K562 (cell line): ENCODE results near the gene NFIL3. TPM values are rescaled to one million over a fixed set of nuclear protein-coding genes. Genes with fewer than 3 reads are reported as not detected.
A peak's percentile ranks its signal among the peaks of the same experiment; 100 is the strongest.

Experiments
- CXXC5 ChIP-seq: fragments of 250-450 bp; sonication (Bioruptor Pico); IDR thresholded peaks from 2 replicates; pipeline ENCODE4 v1.8.0; 2022; ENCODE audit warnings: inconsistent platforms, mild to moderate bottlenecking, moderate library complexity
- E2F3 ChIP-seq: fragments of 250-450 bp; sonication (Bioruptor Pico); IDR thresholded peaks from 2 replicates; pipeline ENCODE4 v1.4.0; 2020; ENCODE audit warnings: mild to moderate bottlenecking
- FOXM1 ChIP-seq, 2 experiments: fragments of 450-650 bp in 1 of 2; sonication (generic) in 1 of 2; formaldehyde crosslinking in 1 of 2; IDR thresholded peaks; 2 replicates each; pipeline versions ENCODE4 v1.6.1 to v1.9.0; 2017 to 2022; ENCODE audit warnings: low read depth in 2 of 2, mild to moderate bottlenecking in 2 of 2, missing genetic modification reagents in 1 of 2, moderate library complexity in 1 of 2
- MAFG ChIP-seq: fragments of 450-650 bp; conservative IDR thresholded peaks from 2 replicates; pipeline ENCODE4 v1.6.1; 2016; ENCODE audit warnings: missing genetic modification characterization, missing compliant biosample characterization
- MYC ChIP-seq, 2 experiments: fragments of 250-450 bp in 1 of 2; sonication (Bioruptor Pico) in 1 of 2; IDR thresholded peaks; 2 replicates each; pipeline versions ENCODE4 v1.5.1 to v1.6.1; 2012 to 2021; ENCODE audit warnings: low read depth in 2 of 2, borderline replicate concordance in 1 of 2, improper control_type of control experiment in 1 of 2, low read length in 1 of 2, mild to moderate bottlenecking in 1 of 2, moderate library complexity in 1 of 2
- MYNN ChIP-seq, 2 experiments: sonication (generic); formaldehyde crosslinking in 1 of 2; IDR thresholded peaks; 2 replicates each; pipeline versions ENCODE4 v1.5.0 to v1.6.1; 2016 to 2020; ENCODE audit warnings: antibody characterized with exemption in 1 of 2, missing genetic modification reagents in 1 of 2
- NBN ChIP-seq: fragments of 450-650 bp; IDR thresholded peaks from 2 replicates; pipeline ENCODE4 v1.6.1; 2016; ENCODE audit warnings: low read depth, mild to moderate bottlenecking
- PHF8 ChIP-seq: fragments of 200-600 bp; sonication (generic); IDR thresholded peaks from 2 replicates; pipeline ENCODE4 v1.6.1; 2012; ENCODE audit warnings: mixed run types, mild to moderate bottlenecking, inconsistent platforms, low read length, moderate library complexity, borderline replicate concordance
- POLR2AphosphoS5 ChIP-seq: IDR thresholded peaks from 2 replicates; pipeline ENCODE4 v1.6.1; 2011; ENCODE audit warnings: mild to moderate bottlenecking, low read depth, low read length, moderate library complexity; ENCODE audit not compliant: control insufficient read depth, insufficient read depth
- POLR2B ChIP-seq: fragments of 450-650 bp; IDR thresholded peaks from 2 replicates; pipeline ENCODE4 v1.6.1; 2018; ENCODE audit warnings: low read depth; ENCODE audit not compliant: partially characterized antibody
- RB1 ChIP-seq: fragments of 450-650 bp; IDR thresholded peaks from 2 replicates; pipeline ENCODE4 v1.6.1; 2017; ENCODE audit warnings: low read depth, mild to moderate bottlenecking
- SUPT5H ChIP-seq: fragments of 450-650 bp; IDR thresholded peaks from 2 replicates; pipeline ENCODE4 v1.6.1; 2016
- ZFP36 ChIP-seq: fragments of 150-350 bp; IDR thresholded peaks from 2 replicates; pipeline ENCODE4 v1.6.1; 2018; ENCODE audit warnings: low read length, low read depth; ENCODE audit not compliant: partially characterized antibody
- ZNF217 ChIP-seq: sonication (generic); formaldehyde crosslinking; IDR thresholded peaks from 2 replicates; pipeline ENCODE4 v1.8.0; 2022; ENCODE audit warnings: mild to moderate bottlenecking, missing genetic modification reagents
- ZNF24 ChIP-seq: fragments of 450-650 bp; IDR thresholded peaks from 2 replicates; pipeline ENCODE4 v1.6.1; 2016
- ZNF561 ChIP-seq: fragments of 450-650 bp; formaldehyde crosslinking; conservative IDR thresholded peaks from 2 replicates; pipeline ENCODE4 v1.4.0; 2020; ENCODE audit warnings: mild to moderate bottlenecking, moderate library complexity
- ZNF639 ChIP-seq, 2 experiments: fragments of 200-800 bp in 1 of 2; sonication (Bioruptor generic) in 1 of 2; sonication (generic) in 1 of 2; formaldehyde crosslinking in 1 of 2; IDR thresholded peaks in 1 of 2; conservative IDR thresholded peaks in 1 of 2; 2 replicates each; pipeline versions ENCODE4 v1.5.0 to v1.6.1; 2016 to 2020; ENCODE audit warnings: missing compliant biosample characterization in 1 of 2, missing genetic modification characterization in 1 of 2, missing genetic modification reagents in 1 of 2
- ZNF785 ChIP-seq: fragments of 250-450 bp; sonication (Bioruptor Pico); IDR thresholded peaks from 2 replicates; pipeline ENCODE4 v1.4.0; 2020; ENCODE audit warnings: mild to moderate bottlenecking
- polyA plus RNA-seq, 8 experiments: library from polyadenylated mRNA; depleted of rRNA in 4 of 8; stranded (reverse) in 5 of 8; unstranded in 3 of 8; fragments of >200 nt; fragmentation: Nextera tagmentation in 2 of 8; fragmentation: Illumina TruSeq in 1 of 8; extraction: Ambion mirVana in 2 of 8; extraction: Trizol in 1 of 8; gene quantifications; 2 replicates each; pipeline versions ENCODE4 v1.2.1 to v1.2.3, GENCODE V29; 2011 to 2014; ENCODE audit warnings: inconsistent platforms in 1 of 8, missing spikeins in 1 of 8
- total RNA-seq, 7 experiments: library from RNA; depleted of rRNA in 6 of 7; stranded (reverse); fragments of >200 nt in 6 of 7; fragmentation: Illumina TruSeq in 2 of 7; extraction: Trizol in 2 of 7; gene quantifications; 2 replicates each; pipeline versions ENCODE4 v1.2.1 to v1.2.3, GENCODE V29; 2011 to 2021; ENCODE audit warnings: low replicate concordance in 1 of 7
- TF ChIP-seq, protein P1 (sequence below): sonication (generic); formaldehyde crosslinking; IDR thresholded peaks from 2 replicates; pipeline ENCODE4 v1.8.0; 2022; ENCODE audit warnings: mild to moderate bottlenecking, low read depth, missing genetic modification reagents
- TF ChIP-seq, protein P2 (sequence below): sonication (generic); formaldehyde crosslinking; IDR thresholded peaks from 2 replicates; pipeline ENCODE4 v1.8.0; 2023; ENCODE audit warnings: mild to moderate bottlenecking, missing genetic modification reagents

Gene NFIL3
- total and polyA plus RNA-seq, 9 of the 15 experiments (the other 6 are each of a cell fraction or from before 2014, with no cell fraction given) = 3.2 to 16.1 (median 9.3) TPM

DNA sequence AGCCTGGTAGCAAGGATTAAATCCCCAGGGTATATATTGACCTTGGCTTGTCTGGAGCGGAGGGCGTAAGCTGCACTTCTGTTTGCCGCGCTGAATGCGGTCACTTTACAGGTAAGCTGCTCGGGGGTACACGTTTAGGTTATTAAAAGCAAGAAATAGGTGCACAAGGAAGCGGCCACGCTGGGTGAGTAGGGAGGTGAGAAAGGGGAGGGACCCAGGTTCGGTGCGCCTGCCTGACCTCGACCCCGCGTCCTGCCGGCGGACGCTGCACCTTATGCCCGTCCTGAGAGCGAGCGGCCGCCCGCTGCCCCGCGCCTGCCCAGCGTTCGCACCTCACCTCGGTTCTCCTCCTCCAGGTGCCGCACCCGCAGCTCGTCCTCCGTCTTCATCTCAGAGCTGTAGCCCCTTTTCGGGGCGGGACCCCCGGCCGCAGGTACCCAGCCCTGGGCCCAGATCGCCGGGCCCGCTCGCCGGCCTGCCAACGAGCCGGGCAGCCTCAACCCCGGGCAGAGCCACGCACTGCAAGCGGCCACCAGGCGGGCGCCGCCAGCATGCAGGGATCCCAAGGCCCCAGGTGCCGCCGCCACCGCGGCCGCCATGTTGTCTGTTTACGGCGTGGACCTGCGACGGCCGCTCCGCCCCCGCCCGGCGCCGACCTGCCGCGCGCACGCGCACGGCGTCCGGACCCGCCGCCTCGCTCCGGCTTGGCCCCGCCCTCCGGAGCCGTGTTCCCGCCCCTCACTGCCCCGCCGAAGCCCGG is 62.2 kb downstream of the NFIL3 start, which contains the start of gene AUH (continued):
- TF ChIP-seq ZNF639 (CRISPR knock-in tag; conservative IDR thresholded peaks at IDR 0.05 in 1 of 2, IDR thresholded peaks at IDR 0.05 in 1 of 2) = no peak
- peak; percentile 53; the same call in 1 of the 2 replicates for TF ChIP-seq POLR2AphosphoS5
- TF ChIP-seq MYNN (IDR thresholded peaks at IDR 0.05) = no peak
- TF ChIP-seq MYNN (CRISPR knock-in tag; IDR thresholded peaks at IDR 0.05) = no peak
- TF ChIP-seq FOXM1 (IDR thresholded peaks at IDR 0.05; ENCODE audit: low read depth) = no peak
- peak; percentile 61; the same call in 1 of the 2 replicates for TF ChIP-seq FOXM1 (CRISPR knock-in tag; IDR thresholded peaks at IDR 0.05; ENCODE audit: low read depth)
- TF ChIP-seq E2F3 (CRISPR knock-in tag) = no peak
- no peak for TF ChIP-seq NBN
- peak; percentile 62 for TF ChIP-seq SUPT5H
- no peak for TF ChIP-seq ZNF24
- no peak for TF ChIP-seq ZNF561
- no peak for TF ChIP-seq ZNF217 (CRISPR knock-in tag)
- TF ChIP-seq, protein P1, sequence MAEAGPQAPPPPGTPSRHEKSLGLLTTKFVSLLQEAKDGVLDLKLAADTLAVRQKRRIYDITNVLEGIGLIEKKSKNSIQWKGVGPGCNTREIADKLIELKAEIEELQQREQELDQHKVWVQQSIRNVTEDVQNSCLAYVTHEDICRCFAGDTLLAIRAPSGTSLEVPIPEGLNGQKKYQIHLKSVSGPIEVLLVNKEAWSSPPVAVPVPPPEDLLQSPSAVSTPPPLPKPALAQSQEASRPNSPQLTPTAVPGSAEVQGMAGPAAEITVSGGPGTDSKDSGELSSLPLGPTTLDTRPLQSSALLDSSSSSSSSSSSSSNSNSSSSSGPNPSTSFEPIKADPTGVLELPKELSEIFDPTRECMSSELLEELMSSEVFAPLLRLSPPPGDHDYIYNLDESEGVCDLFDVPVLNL (CRISPR knock-in tag) = peak; percentile 61; the same call in 1 of the 2 replicates
- TF ChIP-seq, protein P2, sequence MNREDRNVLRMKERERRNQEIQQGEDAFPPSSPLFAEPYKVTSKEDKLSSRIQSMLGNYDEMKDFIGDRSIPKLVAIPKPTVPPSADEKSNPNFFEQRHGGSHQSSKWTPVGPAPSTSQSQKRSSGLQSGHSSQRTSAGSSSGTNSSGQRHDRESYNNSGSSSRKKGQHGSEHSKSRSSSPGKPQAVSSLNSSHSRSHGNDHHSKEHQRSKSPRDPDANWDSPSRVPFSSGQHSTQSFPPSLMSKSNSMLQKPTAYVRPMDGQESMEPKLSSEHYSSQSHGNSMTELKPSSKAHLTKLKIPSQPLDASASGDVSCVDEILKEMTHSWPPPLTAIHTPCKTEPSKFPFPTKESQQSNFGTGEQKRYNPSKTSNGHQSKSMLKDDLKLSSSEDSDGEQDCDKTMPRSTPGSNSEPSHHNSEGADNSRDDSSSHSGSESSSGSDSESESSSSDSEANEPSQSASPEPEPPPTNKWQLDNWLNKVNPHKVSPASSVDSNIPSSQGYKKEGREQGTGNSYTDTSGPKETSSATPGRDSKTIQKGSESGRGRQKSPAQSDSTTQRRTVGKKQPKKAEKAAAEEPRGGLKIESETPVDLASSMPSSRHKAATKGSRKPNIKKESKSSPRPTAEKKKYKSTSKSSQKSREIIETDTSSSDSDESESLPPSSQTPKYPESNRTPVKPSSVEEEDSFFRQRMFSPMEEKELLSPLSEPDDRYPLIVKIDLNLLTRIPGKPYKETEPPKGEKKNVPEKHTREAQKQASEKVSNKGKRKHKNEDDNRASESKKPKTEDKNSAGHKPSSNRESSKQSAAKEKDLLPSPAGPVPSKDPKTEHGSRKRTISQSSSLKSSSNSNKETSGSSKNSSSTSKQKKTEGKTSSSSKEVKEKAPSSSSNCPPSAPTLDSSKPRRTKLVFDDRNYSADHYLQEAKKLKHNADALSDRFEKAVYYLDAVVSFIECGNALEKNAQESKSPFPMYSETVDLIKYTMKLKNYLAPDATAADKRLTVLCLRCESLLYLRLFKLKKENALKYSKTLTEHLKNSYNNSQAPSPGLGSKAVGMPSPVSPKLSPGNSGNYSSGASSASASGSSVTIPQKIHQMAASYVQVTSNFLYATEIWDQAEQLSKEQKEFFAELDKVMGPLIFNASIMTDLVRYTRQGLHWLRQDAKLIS = peak; percentile 66
- peak; percentile 42; the same call in 1 of the 2 replicates for TF ChIP-seq MAFG (tag)
- TF ChIP-seq CXXC5 = peak; percentile 82
- no peak for TF ChIP-seq ZFP36
- TF ChIP-seq POLR2B = peak; percentile 41
- peak; percentile 93; the same call in 1 of the 2 replicates for TF ChIP-seq PHF8
- peak; percentile 79 for TF ChIP-seq MYC (IDR thresholded peaks at IDR 0.05; ENCODE audit: low read depth, low read length)
- TF ChIP-seq MYC (CRISPR knock-in tag; IDR thresholded peaks at IDR 0.05; ENCODE audit: borderline replicate concordance, low read depth) = peak; percentile 52; the same call in 1 of the 2 replicates
- TF ChIP-seq RB1 = peak; percentile 42
- TF ChIP-seq ZNF785 (CRISPR knock-in tag) = no peak
